GM21447 (cell line): Measurements from ENCODE around the gene ZNF526.

Experiments
- ATAC-seq: cut with Tn5 transposase; IDR thresholded peaks from one replicate; pipeline ENCODE4 v1.9.1; 2021; ENCODE audit not compliant: unreplicated experiment

ZNF526 gene

GRCh38 chr19:42196011-42197001 is 23.8 kb upstream of the ZNF526 start:
- ATAC-seq = no peak

- ATAC-seq = no peak
Observed at GRCh38 chr19:42197375-42197817, 22.7 kb upstream of the ZNF526 start.

- peak; percentile 51 for ATAC-seq
Observed at GRCh38 chr19:42198676-42199439, 21.3 kb upstream of the ZNF526 start.

- peak; percentile 46 for ATAC-seq
Observed at GRCh38 chr19:42199440-42200115, 20.5 kb upstream of the ZNF526 start.

DNA sequence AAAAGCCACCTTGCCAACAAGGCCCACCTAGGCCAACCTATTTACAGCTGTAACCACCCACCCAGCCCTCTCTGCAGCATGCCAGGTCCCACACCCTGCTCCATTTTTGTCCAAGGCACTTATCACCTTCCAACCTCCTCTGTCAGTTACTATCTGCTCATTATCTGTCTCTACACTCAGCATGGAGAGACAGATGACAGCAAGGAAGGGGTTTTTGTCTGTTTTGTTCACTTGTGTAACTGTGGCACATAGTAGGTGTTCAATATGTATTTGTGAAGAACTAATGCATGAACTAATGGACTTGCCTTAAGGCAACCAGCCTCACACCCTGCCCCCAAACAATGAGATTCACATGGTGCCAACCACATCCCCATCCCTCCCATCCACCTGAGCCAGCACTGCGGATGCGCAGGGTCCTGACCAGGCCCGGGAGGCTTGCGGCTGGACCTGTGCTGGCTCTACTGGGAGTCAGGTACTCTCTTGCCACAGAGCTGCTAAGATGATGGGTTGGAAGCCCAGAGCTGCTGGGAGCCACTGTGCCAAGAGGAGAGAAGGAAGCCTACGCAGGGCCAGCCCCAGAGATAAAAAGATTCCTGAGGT is 19.9 kb upstream of the ZNF526 start:
- no peak for ATAC-seq

GRCh38 chr19:42201489-42202289 is 18.4 kb upstream of the ZNF526 start:
- peak; percentile 47 for ATAC-seq

- ATAC-seq = no peak
Observed at GRCh38 chr19:42202290-42202880, 17.7 kb upstream of the ZNF526 start.

DNA sequence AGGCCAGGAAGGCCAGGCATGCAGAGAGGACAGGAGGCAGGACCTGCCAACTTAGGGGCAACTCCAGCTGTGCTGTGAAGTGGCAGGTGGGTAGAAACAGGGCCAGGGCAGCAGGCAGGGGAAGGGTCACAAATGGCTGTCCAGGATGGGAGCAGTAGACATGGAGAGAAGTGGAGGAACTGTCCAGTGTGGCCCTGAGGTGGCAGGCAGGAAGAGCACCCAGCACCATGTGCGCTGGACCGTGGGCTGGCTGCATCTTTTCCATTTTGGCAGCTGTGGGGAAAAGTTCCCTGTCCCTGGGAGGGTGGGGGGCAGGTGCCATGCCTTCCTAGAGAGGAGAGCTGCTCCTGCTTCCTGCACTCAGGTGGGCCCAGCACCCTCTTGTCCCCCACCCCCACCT is 16.4 kb upstream of the ZNF526 start:
- ATAC-seq = no peak

GRCh38 chr19:42204664-42205063 is 15.4 kb upstream of the ZNF526 start:
- ATAC-seq = no peak

GRCh38 chr19:42206871-42207755 is 13.0 kb upstream of the ZNF526 start:
- ATAC-seq = no peak

- no peak for ATAC-seq
Observed at GRCh38 chr19:42207767-42208271, 12.3 kb upstream of the ZNF526 start.

- ATAC-seq = no peak
Observed at GRCh38 chr19:42208612-42209011, 11.5 kb upstream of the ZNF526 start.

DNA sequence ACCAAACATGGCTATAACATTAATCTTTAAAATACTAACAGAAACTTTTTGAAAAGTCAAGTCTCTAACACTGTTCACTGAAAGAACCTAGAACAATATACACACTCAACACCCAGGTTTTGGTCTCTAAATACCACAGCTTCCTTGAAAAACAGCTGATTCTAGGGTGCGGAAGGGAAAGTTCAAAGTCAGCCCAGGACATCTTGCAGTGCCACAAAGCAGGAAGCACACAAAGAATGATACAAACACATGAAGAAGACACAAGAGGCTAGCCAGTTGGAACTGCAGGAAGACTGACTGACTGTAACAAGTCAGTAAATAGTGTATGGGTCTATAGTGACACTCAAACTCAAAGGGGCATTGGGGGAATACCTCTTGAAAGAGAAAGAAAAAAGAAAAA is 7.2 kb upstream of the ZNF526 start:
- no peak for ATAC-seq

- ATAC-seq = no peak
Observed at GRCh38 chr19:42214810-42215485, 5.2 kb upstream of the ZNF526 start.

DNA sequence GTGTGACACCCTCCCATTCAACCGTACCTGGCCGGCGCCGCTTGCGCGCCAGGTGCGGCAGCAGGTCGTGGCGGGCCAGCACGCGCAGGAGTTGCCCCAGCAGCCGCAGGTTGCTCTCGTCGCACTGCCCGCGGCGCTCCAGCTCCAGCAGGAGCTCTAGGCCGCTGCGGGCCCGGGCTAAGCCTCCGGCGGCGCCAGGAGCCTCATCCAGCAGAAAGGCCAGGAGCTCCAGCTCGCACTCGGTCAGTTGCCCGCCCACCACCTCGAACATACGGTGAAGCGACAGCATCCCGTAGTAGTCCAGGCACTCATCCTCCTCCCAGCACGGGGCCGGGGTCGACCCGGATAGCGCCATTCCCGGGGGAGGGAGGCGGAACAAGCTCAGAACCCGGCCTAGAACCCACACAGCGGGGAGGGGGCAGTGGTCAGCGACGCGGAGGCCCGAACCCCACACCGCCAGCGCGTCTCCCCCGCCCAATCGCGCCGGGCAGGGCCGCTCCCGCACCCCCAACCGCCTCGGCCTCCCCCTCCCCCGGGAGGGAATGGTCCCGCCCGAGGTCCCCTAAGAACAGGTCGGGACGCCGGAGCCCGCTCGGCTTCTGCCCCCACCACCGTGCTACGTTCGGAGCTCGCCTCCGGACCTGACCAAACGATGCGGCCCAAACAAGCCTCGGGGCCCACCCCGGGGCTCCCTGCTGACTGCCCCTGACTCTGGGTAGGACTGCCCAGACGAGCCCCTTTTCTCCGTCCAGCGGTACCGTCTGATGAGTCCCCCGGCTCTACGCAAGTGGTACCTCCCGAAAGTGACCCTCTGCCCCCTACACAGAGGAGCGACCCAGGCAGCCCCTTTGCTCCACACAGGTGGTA is 3.2 kb upstream of the ZNF526 start:
- ATAC-seq = peak; percentile 3

GRCh38 chr19:42217520-42218437 is 2.3 kb upstream of the ZNF526 start, which contains the start of gene DEDD2:
DEDD2 (minus strand) TSS chr19:42217677; CDS start chr19:42217007, 670 bp downstream.
- peak; percentile 60 for ATAC-seq
